Hepatocyte (in vitro differentiated cells): ENCODE data around the gene C18orf63.
A peak's percentile ranks its signal among the peaks of the same experiment; 100 is the strongest.

Source experiments
- EZH2 ChIP-seq: fragments of 200-600 bp; sonication (generic); IDR thresholded peaks from 2 replicates; pipeline ENCODE4 v1.6.1; 2016; ENCODE audit warnings: antibody characterized with exemption, mild to moderate bottlenecking, borderline replicate concordance
- TF ChIP-seq, protein P1 (sequence below): fragments of 200-600 bp; sonication (generic); IDR thresholded peaks from 2 replicates; pipeline ENCODE4 v1.5.1; 2016; ENCODE audit warnings: antibody characterized with exemption, mild to moderate bottlenecking; ENCODE audit not compliant: poor library complexity

DNA sequence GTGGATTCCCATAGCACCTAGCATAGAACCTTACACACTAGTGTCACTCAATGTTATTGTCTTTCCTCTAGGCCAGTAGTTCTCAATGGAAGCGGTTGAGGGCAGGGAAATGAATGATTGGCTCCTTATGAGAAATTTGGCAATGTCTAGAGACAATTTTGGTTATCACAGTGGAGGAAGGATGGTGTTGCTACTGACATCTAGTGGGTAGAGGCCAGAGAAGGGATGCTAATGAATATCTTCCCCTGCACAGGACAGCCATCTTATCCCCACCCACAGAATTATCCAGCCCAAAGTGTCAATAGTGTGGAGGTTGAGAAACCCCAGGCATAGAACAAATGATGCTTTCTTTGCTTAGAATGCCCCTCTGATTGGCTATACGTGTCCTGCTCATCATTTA, 15.8 kb downstream of the C18orf63 start:
- TF ChIP-seq, protein P1, sequence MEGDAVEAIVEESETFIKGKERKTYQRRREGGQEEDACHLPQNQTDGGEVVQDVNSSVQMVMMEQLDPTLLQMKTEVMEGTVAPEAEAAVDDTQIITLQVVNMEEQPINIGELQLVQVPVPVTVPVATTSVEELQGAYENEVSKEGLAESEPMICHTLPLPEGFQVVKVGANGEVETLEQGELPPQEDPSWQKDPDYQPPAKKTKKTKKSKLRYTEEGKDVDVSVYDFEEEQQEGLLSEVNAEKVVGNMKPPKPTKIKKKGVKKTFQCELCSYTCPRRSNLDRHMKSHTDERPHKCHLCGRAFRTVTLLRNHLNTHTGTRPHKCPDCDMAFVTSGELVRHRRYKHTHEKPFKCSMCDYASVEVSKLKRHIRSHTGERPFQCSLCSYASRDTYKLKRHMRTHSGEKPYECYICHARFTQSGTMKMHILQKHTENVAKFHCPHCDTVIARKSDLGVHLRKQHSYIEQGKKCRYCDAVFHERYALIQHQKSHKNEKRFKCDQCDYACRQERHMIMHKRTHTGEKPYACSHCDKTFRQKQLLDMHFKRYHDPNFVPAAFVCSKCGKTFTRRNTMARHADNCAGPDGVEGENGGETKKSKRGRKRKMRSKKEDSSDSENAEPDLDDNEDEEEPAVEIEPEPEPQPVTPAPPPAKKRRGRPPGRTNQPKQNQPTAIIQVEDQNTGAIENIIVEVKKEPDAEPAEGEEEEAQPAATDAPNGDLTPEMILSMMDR: peak; percentile 33
- TF ChIP-seq EZH2: no peak
